Spleen (tissue), 7 donors: ENCODE results near the gene POLR2A.
A peak's percentile ranks its signal among the peaks of the same experiment; 100 is the strongest.

Experiments
- CTCF ChIP-seq, 11 experiments: fragments of 200-600 bp in 7 of 11; fragments of 450-650 bp in 4 of 11; sonication (generic) in 4 of 11; IDR thresholded peaks in 8 of 11; conservative IDR thresholded peaks in 3 of 11; 1 replicate in 7 of 11; 2 replicates in 4 of 11; pipeline versions ENCODE4 v1.4.0 to v1.8.0; 2016 to 2021; ENCODE audit warnings: antibody characterized with exemption in 11 of 11, inconsistent platforms in 4 of 11, mild to moderate bottlenecking in 1 of 11
- POLR2A ChIP-seq, 3 donors: fragments of 450-650 bp; IDR thresholded peaks; one replicate each; pipeline ENCODE4 v1.5.1; 2017; ENCODE audit warnings: antibody characterized with exemption in 3 of 3, mild to moderate bottlenecking in 1 of 3
- POLR2AphosphoS5 ChIP-seq, 3 donors: sonication (generic); formaldehyde crosslinking; IDR thresholded peaks; one replicate each; pipeline ENCODE4 v1.5.1; 2017; ENCODE audit warnings: antibody characterized with exemption in 3 of 3
- donor health status: DM: no; HTN: no; CAD: no; lungs with moderate emphysema.
- donor health status: DM: no; HTN: no; CAD: no.
- donor health status: DM: no; HTN: no; CAD: no.

GRCh38 chr17:7502171-7502847 is 18.1 kb downstream of the POLR2A start:
- TF ChIP-seq CTCF (IDR thresholded peaks at IDR 0.05 in 8 of 11, conservative IDR thresholded peaks at IDR 0.05 in 3 of 11) (no peak), POLR2A (IDR thresholded peaks at IDR 0.05) (no peak), POLR2AphosphoS5 (IDR thresholded peaks at IDR 0.05) (peak in 1 of 3 donors; percentile 41)
